Uterus (tissue), 2 donors: ENCODE results near the gene MEIS2.

ENCODE experiments used
- CTCF ChIP-seq, 4 experiments: fragments of 200-600 bp in 2 of 4; fragments of 450-650 bp in 2 of 4; sonication (generic) in 2 of 4; IDR thresholded peaks; one replicate each; pipeline ENCODE4 v1.5.1; 2016 to 2019; ENCODE audit warnings: antibody characterized with exemption in 4 of 4, mild to moderate bottlenecking in 2 of 4, moderate library complexity in 1 of 4
- POLR2A ChIP-seq, 2 donors: fragments of 450-650 bp; IDR thresholded peaks; one replicate each; pipeline ENCODE4 v1.6.1; 2016; ENCODE audit warnings: antibody characterized with exemption in 2 of 2, mild to moderate bottlenecking in 1 of 2, moderate library complexity in 1 of 2

- TF ChIP-seq CTCF (IDR thresholded peaks at IDR 0.05), result no peak
- TF ChIP-seq POLR2A (IDR thresholded peaks at IDR 0.05), result no peak
Measured at GRCh38 chr15:37061996-37062395, 38.4 kb downstream of the MEIS2 start.
